Liver (tissue), 9 donors: Measurements from ENCODE around the gene HIPK3. TPM values are rescaled to one million over a fixed set of nuclear protein-coding genes. Genes with fewer than 3 reads are reported as not detected.

ENCODE experiments used
- DNase-seq: peaks from one replicate; pipeline ENCODE4 v3.0.0-alpha.2; 2017; ENCODE audit warnings: low spot score
- H3K27ac ChIP-seq, 2 donors: one replicate each; pipeline ENCODE4 v1.7.0; 2013; ENCODE audit warnings: inconsistent platforms in 2 of 2, low read length in 2 of 2, control low read depth in 1 of 2, low read depth in 1 of 2, mild to moderate bottlenecking in 1 of 2
- H3K27me3 ChIP-seq, 4 donors: one replicate each; pipeline versions ENCODE4 v1.6.1 to v1.7.0; 2013; ENCODE audit warnings: low read length in 3 of 4, inconsistent platforms in 1 of 4, mild to moderate bottlenecking in 1 of 4, moderate library complexity in 1 of 4; ENCODE audit not compliant: control insufficient read depth in 4 of 4, insufficient read depth in 4 of 4
- H3K36me3 ChIP-seq, 4 donors: one replicate each; pipeline versions ENCODE4 v1.6.1 to v1.7.0; 2013; ENCODE audit warnings: low read length in 3 of 4, mild to moderate bottlenecking in 3 of 4, low read depth in 1 of 4, moderate library complexity in 1 of 4; ENCODE audit not compliant: control insufficient read depth in 4 of 4, insufficient read depth in 3 of 4
- H3K4me1 ChIP-seq, 4 donors: one replicate each; pipeline versions ENCODE4 v1.6.1 to v1.7.0; 2013; ENCODE audit warnings: low read length in 3 of 4, mild to moderate bottlenecking in 3 of 4, moderate library complexity in 1 of 4; ENCODE audit not compliant: control insufficient read depth in 4 of 4, insufficient read depth in 4 of 4
- H3K4me3 ChIP-seq, 3 donors: one replicate each; pipeline versions ENCODE4 v1.6.1 to v1.7.0; 2013; ENCODE audit warnings: low read length in 3 of 3, control low read depth in 1 of 3, low read depth in 1 of 3, mild to moderate bottlenecking in 1 of 3
- H3K9ac ChIP-seq, 2 donors: one replicate each; pipeline ENCODE4 v1.7.0; 2013; ENCODE audit warnings: low read length in 2 of 2, mild to moderate bottlenecking in 2 of 2, moderate library complexity in 2 of 2, control low read depth in 1 of 2, low read depth in 1 of 2
- H3K9me3 ChIP-seq, 4 donors: one replicate each; pipeline versions ENCODE4 v1.6.1 to v1.7.0; 2013; ENCODE audit warnings: low read length in 3 of 4; ENCODE audit not compliant: control insufficient read depth in 4 of 4
- ATF3 ChIP-seq: IDR thresholded peaks from 2 replicates; pipeline ENCODE4 v1.6.1; 2016; ENCODE audit warnings: antibody characterized with exemption
- CTCF ChIP-seq: fragments of 150-350 bp; IDR thresholded peaks from 2 replicates; pipeline ENCODE4 v1.5.1; 2017; ENCODE audit warnings: improper control_type of control experiment, low read depth, low read length; ENCODE audit not compliant: missing input control
- EGR1 ChIP-seq, 2 donors: IDR thresholded peaks; 2 replicates each; pipeline ENCODE4 v1.6.1; 2016 to 2018; ENCODE audit warnings: antibody characterized with exemption in 2 of 2, low read depth in 2 of 2
- FOXA1 ChIP-seq: IDR thresholded peaks from 2 replicates; pipeline ENCODE4 v1.6.1; 2016; ENCODE audit warnings: antibody characterized with exemption
- FOXA2 ChIP-seq: IDR thresholded peaks from 2 replicates; pipeline ENCODE4 v1.6.1; 2016; ENCODE audit warnings: antibody characterized with exemption
- GABPA ChIP-seq, 2 donors: IDR thresholded peaks in 1 of 2; conservative IDR thresholded peaks in 1 of 2; 2 replicates each; pipeline ENCODE4 v1.6.1; 2016; ENCODE audit warnings: antibody characterized with exemption in 2 of 2, mild to moderate bottlenecking in 1 of 2, moderate library complexity in 1 of 2
- HNF4A ChIP-seq, 2 donors: conservative IDR thresholded peaks; 2 replicates each; pipeline ENCODE4 v1.6.1; 2016; ENCODE audit warnings: antibody characterized with exemption in 2 of 2, mild to moderate bottlenecking in 2 of 2
- HNF4G ChIP-seq: IDR thresholded peaks from 2 replicates; pipeline ENCODE4 v1.6.1; 2016; ENCODE audit warnings: antibody characterized with exemption
- JUND ChIP-seq, 2 donors: IDR thresholded peaks; 2 replicates each; pipeline ENCODE4 v1.6.1; 2016; ENCODE audit warnings: antibody characterized with exemption in 2 of 2
- MAX ChIP-seq: IDR thresholded peaks from 2 replicates; pipeline ENCODE4 v1.6.1; 2016; ENCODE audit warnings: antibody characterized with exemption
- NR2F2 ChIP-seq: IDR thresholded peaks from 2 replicates; pipeline ENCODE4 v1.6.1; 2016; ENCODE audit warnings: antibody characterized with exemption
- RAD21 ChIP-seq, 2 donors: IDR thresholded peaks; 2 replicates each; pipeline ENCODE4 v1.6.1; 2016; ENCODE audit warnings: antibody characterized with exemption in 2 of 2, mild to moderate bottlenecking in 2 of 2
- REST ChIP-seq: IDR thresholded peaks from 2 replicates; pipeline ENCODE4 v1.6.1; 2016; ENCODE audit warnings: antibody characterized with exemption, mild to moderate bottlenecking
- RXRA ChIP-seq, 2 donors: IDR thresholded peaks; 2 replicates each; pipeline ENCODE4 v1.6.1; 2017 to 2018; ENCODE audit warnings: antibody characterized with exemption in 2 of 2, mild to moderate bottlenecking in 1 of 2
- SP1 ChIP-seq: IDR thresholded peaks from 2 replicates; pipeline ENCODE4 v1.6.1; 2018; ENCODE audit warnings: antibody characterized with exemption, mild to moderate bottlenecking
- TAF1 ChIP-seq: conservative IDR thresholded peaks from 2 replicates; pipeline ENCODE4 v1.6.1; 2016; ENCODE audit warnings: antibody characterized with exemption, mild to moderate bottlenecking
- YY1 ChIP-seq: IDR thresholded peaks from 2 replicates; pipeline ENCODE4 v1.6.1; 2016; ENCODE audit warnings: antibody characterized with exemption, mild to moderate bottlenecking
- WGBS: extraction: QIAGEN DNeasy Blood & Tissue Kit; methylation state at CpG from one replicate; pipeline ENCODE4 v1.1.7; 2013; 5-methylcytosine and 5-hydroxymethylcytosine counted together
- polyA plus RNA-seq, 2 donors: library from polyadenylated mRNA; stranded (reverse) in 1 of 2; unstranded in 1 of 2; fragments of 200-250 nt in 1 of 2; fragments of >200 nt in 1 of 2; fragmentation: Nextera tagmentation in 1 of 2; extraction: Ambion mirVana in 1 of 2; gene quantifications; one replicate each; pipeline versions ENCODE4 v1.2.1 to v1.2.3, GENCODE V29; 2013 to 2015
- total RNA-seq, 2 donors: library from RNA; depleted of rRNA; stranded (reverse); fragments of >200 nt; gene quantifications; one replicate each; pipeline ENCODE4 v1.2.3, GENCODE V29; 2014
- donor health status: healthy.
- donor health status: healthy.
- donor health status: healthy.
- donor health status: healthy.
- donor health status: healthy.

Gene HIPK3
- total and polyA plus RNA-seq, 4 donors = 12.0 to 67.5 (median 27.6) TPM

GRCh38 chr11:33394431-33395109 lies 137.4 kb downstream of the HIPK3 start:
- H3K36me3 ChIP-seq = no peaks in the 10 kb centered on the region
- no peak overlapping the region for H3K9ac ChIP-seq
- no peak overlapping the region for H3K27ac ChIP-seq
- no peaks in the 10 kb centered on the region for H3K9me3 ChIP-seq
- no peak for TF ChIP-seq HNF4G
- no peak for TF ChIP-seq FOXA1
- TF ChIP-seq SP1 = no peak
- no peak for TF ChIP-seq CTCF
- TF ChIP-seq HNF4A (conservative IDR thresholded peaks at IDR 0.05) = no peak
- TF ChIP-seq RXRA (IDR thresholded peaks at IDR 0.05) = no peak
- TF ChIP-seq ATF3 = no peak
- TF ChIP-seq JUND (IDR thresholded peaks at IDR 0.05) = no peak
- no peak for TF ChIP-seq EGR1 (IDR thresholded peaks at IDR 0.05; ENCODE audit: low read depth in 2 of 2)
- no peak for TF ChIP-seq TAF1
- no peak for TF ChIP-seq FOXA2
- TF ChIP-seq NR2F2 = no peak
- TF ChIP-seq MAX = no peak
- no peak for TF ChIP-seq RAD21 (IDR thresholded peaks at IDR 0.05)
- no peak for TF ChIP-seq REST
- H3K4me3 ChIP-seq = no peak overlapping the region
- H3K4me1 ChIP-seq = no peaks in the 10 kb centered on the region
- no peak for DNase-seq
- no peaks in the 10 kb centered on the region for H3K27me3 ChIP-seq
- 73% methylated on average over 6 of the region's 6 CpGs for WGBS

GRCh38 chr11:33396361-33396760 lies 139.2 kb downstream of the HIPK3 start:
- H3K27ac ChIP-seq = no peak overlapping the region
- no peak overlapping the region for H3K9ac ChIP-seq
- no peak for TF ChIP-seq HNF4G
- no peak for TF ChIP-seq SP1
- no peak for TF ChIP-seq CTCF
- no peak for TF ChIP-seq FOXA2
- no peak for TF ChIP-seq RXRA (IDR thresholded peaks at IDR 0.05)
- no peak for TF ChIP-seq JUND (IDR thresholded peaks at IDR 0.05)
- no peak for TF ChIP-seq GABPA (IDR thresholded peaks at IDR 0.05 in 1 of 2, conservative IDR thresholded peaks at IDR 0.05 in 1 of 2)
- TF ChIP-seq ATF3 = no peak
- no peak for TF ChIP-seq HNF4A (conservative IDR thresholded peaks at IDR 0.05)
- TF ChIP-seq FOXA1 = no peak
- TF ChIP-seq YY1 = no peak
- TF ChIP-seq NR2F2 = no peak
- TF ChIP-seq EGR1 (IDR thresholded peaks at IDR 0.05; ENCODE audit: low read depth in 2 of 2) = no peak
- H3K9me3 ChIP-seq = no peaks in the 10 kb centered on the region
- H3K4me1 ChIP-seq = no peaks in the 10 kb centered on the region
- H3K4me3 ChIP-seq = no peak overlapping the region
- H3K36me3 ChIP-seq = no peaks in the 10 kb centered on the region
- no peak for DNase-seq
- WGBS = 90% methylated on average over 3 of the region's 3 CpGs
- no peaks in the 10 kb centered on the region for H3K27me3 ChIP-seq
